Activated T-cell treated with anti-CD3 and anti-CD28 coated beads, Interleukin-2, amount 50 U/mL, for 4 hours (primary cell): ENCODE results near the gene GTF2H1. TPM values are rescaled to one million over a fixed set of nuclear protein-coding genes. Genes with fewer than 3 reads are reported as not detected.
"Not testable (repeated sequence)": the region's sequence is repeated elsewhere in the genome, so short reads cannot be mapped to it uniquely, and the experiment has no call there.

Experiments
- ATAC-seq, 2 donors: fragments of 200-7000 bp; cut with Tn5 transposase; one replicate each; pipeline ENCODE4 v1.10.0; 2021
- DNase-seq: peaks from one replicate; pipeline ENCODE4 v3.0.0-alpha.2; 2020
- H3K27me3 Mint-ChIP-seq: one replicate; pipeline ENCODE4 v1.8.0; 2021; ENCODE audit warnings: low read depth, mixed read lengths
- H3K36me3 Mint-ChIP-seq: one replicate; pipeline ENCODE4 v1.8.0; 2022; ENCODE audit warnings: mixed read lengths; ENCODE audit not compliant: insufficient read depth
- H3K4me1 Mint-ChIP-seq: one replicate; pipeline ENCODE4 v1.8.0; 2021; ENCODE audit warnings: low read depth, mixed read lengths
- H3K4me3 Mint-ChIP-seq: one replicate; pipeline ENCODE4 v1.8.0; 2021; ENCODE audit warnings: mild to moderate bottlenecking, moderate library complexity, mixed read lengths
- H3K9me3 Mint-ChIP-seq: one replicate; pipeline ENCODE4 v1.8.0; 2021; ENCODE audit warnings: mixed read lengths
- total RNA-seq, 3 donors: library from RNA; stranded (reverse); gene quantifications; one replicate each; pipeline ENCODE4 v1.2.1, GENCODE V29; 2021

GTF2H1 gene
- total RNA-seq, 3 donors from 2014 or later = 52.4 to 58.0 (median 56.1) TPM

- H3K27me3 Mint-ChIP-seq = no peaks in the 10 kb centered on the region
- H3K4me1 Mint-ChIP-seq = peaks cover 4% of the 10 kb centered on the region
- DNase-seq = no peak
- ATAC-seq = no peak
- H3K4me3 Mint-ChIP-seq = no peak overlapping the region
- peaks cover 31% of the 10 kb centered on the region for H3K36me3 Mint-ChIP-seq
- no peaks in the 10 kb centered on the region for H3K9me3 Mint-ChIP-seq
Measured at GRCh38 chr11:18312012-18312411, 10.4 kb upstream of the GTF2H1 start.

GRCh38 chr11:18312663-18313420 lies 9.5 kb upstream of the GTF2H1 start:
- Mint-ChIP-seq H3K36me3 (peaks cover 30% of the 10 kb centered on the region), H3K9me3 (no peaks in the 10 kb centered on the region), H3K4me1 (peaks cover 6% of the 10 kb centered on the region), H3K27me3 (no peaks in the 10 kb centered on the region), H3K4me3 (no peak overlapping the region)
- no peak for DNase-seq
- no peak for ATAC-seq

- Mint-ChIP-seq H3K4me3 (no peak overlapping the region), H3K36me3 (peaks cover 26% of the 10 kb centered on the region)
- no peak for ATAC-seq
Measured at GRCh38 chr11:18313965-18314763, 8.2 kb upstream of the GTF2H1 start.

GRCh38 chr11:18314784-18315523 lies 7.4 kb upstream of the GTF2H1 start:
- H3K9me3 Mint-ChIP-seq = no peaks in the 10 kb centered on the region
- no peaks in the 10 kb centered on the region for H3K27me3 Mint-ChIP-seq
- H3K36me3 Mint-ChIP-seq = peaks cover 30% of the 10 kb centered on the region
- peaks cover 23% of the 10 kb centered on the region for H3K4me1 Mint-ChIP-seq
- no peak overlapping the region for H3K4me3 Mint-ChIP-seq
- no peak for ATAC-seq
- DNase-seq = no peak

More at GRCh38 chr11:18313965-18314763, 8.2 kb upstream of the GTF2H1 start:
- Mint-ChIP-seq H3K4me1 (peaks cover 15% of the 10 kb centered on the region), H3K27me3 (no peaks in the 10 kb centered on the region), H3K9me3 (no peaks in the 10 kb centered on the region)
- no peak for DNase-seq

GRCh38 chr11:18315893-18316292 lies 6.5 kb upstream of the GTF2H1 start:
- Mint-ChIP-seq H3K9me3 (no peaks in the 10 kb centered on the region), H3K4me1 (peaks cover 32% of the 10 kb centered on the region), H3K36me3 (peaks cover 22% of the 10 kb centered on the region), H3K4me3 (no peak overlapping the region), H3K27me3 (no peaks in the 10 kb centered on the region)
- DNase-seq = no peak
- ATAC-seq = no peak

- Mint-ChIP-seq H3K4me3 (no peak overlapping the region), H3K9me3 (no peaks in the 10 kb centered on the region), H3K36me3 (peaks cover 15% of the 10 kb centered on the region), H3K27me3 (no peaks in the 10 kb centered on the region), H3K4me1 (peaks cover 40% of the 10 kb centered on the region)
- ATAC-seq (no peak), DNase-seq (no peak)
Measured at GRCh38 chr11:18317551-18317950, 4.8 kb upstream of the GTF2H1 start.

- Mint-ChIP-seq H3K4me3 (peak overlapping the region; percentile 63), H3K9me3 (no peaks in the 10 kb centered on the region), H3K27me3 (no peaks in the 10 kb centered on the region), H3K36me3 (peaks cover 25% of the 10 kb centered on the region), H3K4me1 (peaks cover 58% of the 10 kb centered on the region)
- DNase-seq = no peak
- ATAC-seq = no peak
Measured at GRCh38 chr11:18319914-18320313, 2.5 kb upstream of the GTF2H1 start.

- DNase-seq = no peak
- H3K36me3 Mint-ChIP-seq = peaks cover 30% of the 10 kb centered on the region
- no peaks in the 10 kb centered on the region for H3K9me3 Mint-ChIP-seq
- ATAC-seq = no peak
- peak overlapping the region; percentile 63 for H3K4me3 Mint-ChIP-seq
- H3K4me1 Mint-ChIP-seq = peaks cover 64% of the 10 kb centered on the region
- no peaks in the 10 kb centered on the region for H3K27me3 Mint-ChIP-seq
Measured at GRCh38 chr11:18320617-18321016, 1.8 kb upstream of the GTF2H1 start.

- Mint-ChIP-seq H3K9me3 (no peaks in the 10 kb centered on the region), H3K4me3 (peak overlapping the region; percentile 91), H3K27me3 (no peaks in the 10 kb centered on the region), H3K4me1 (peaks cover 68% of the 10 kb centered on the region), H3K36me3 (peaks cover 30% of the 10 kb centered on the region)
- DNase-seq (no peak), ATAC-seq (peak; percentile 5 to 14)
Measured at GRCh38 chr11:18321578-18321968, 794 bp upstream of the GTF2H1 start.

- Mint-ChIP-seq H3K36me3 (peaks cover 37% of the 10 kb centered on the region), H3K9me3 (no peaks in the 10 kb centered on the region), H3K4me1 (peaks cover 70% of the 10 kb centered on the region), H3K27me3 (no peaks in the 10 kb centered on the region), H3K4me3 (peak overlapping the region; percentile 91)
- DNase-seq (no peak), ATAC-seq (no peak)
Measured at GRCh38 chr11:18322818-18323570, 627 bp downstream of the GTF2H1 start.

GRCh38 chr11:18323881-18324280 lies 1.5 kb downstream of the GTF2H1 start:
- peaks cover 68% of the 10 kb centered on the region for H3K4me1 Mint-ChIP-seq
- ATAC-seq, DNase-seq, H3K9me3 Mint-ChIP-seq, H3K27me3 Mint-ChIP-seq: not testable (repeated sequence)
- H3K4me3 Mint-ChIP-seq = peak overlapping the region; percentile 91
- peaks cover 36% of the 10 kb centered on the region for H3K36me3 Mint-ChIP-seq

- Mint-ChIP-seq H3K36me3 (peaks cover 34% of the 10 kb centered on the region), H3K9me3 (no peaks in the 10 kb centered on the region), H3K27me3 (no peaks in the 10 kb centered on the region), H3K4me1 (peaks cover 68% of the 10 kb centered on the region), H3K4me3 (peak overlapping the region; percentile 91)
- ATAC-seq (no peak), DNase-seq (no peak)
Measured at GRCh38 chr11:18324381-18324780, 2.0 kb downstream of the GTF2H1 start.

- DNase-seq (no peak), ATAC-seq (peak in 1 of 2 donors; percentile 57)
- no peaks in the 10 kb centered on the region for H3K27me3 Mint-ChIP-seq
- H3K4me1 Mint-ChIP-seq = peaks cover 70% of the 10 kb centered on the region
- peak overlapping the region; percentile 0 for H3K4me3 Mint-ChIP-seq
- H3K9me3 Mint-ChIP-seq = no peaks in the 10 kb centered on the region
- peaks cover 50% of the 10 kb centered on the region for H3K36me3 Mint-ChIP-seq
Measured at GRCh38 chr11:18329196-18329870, 7.0 kb downstream of the GTF2H1 start.
